Progenitor cell of endocrine pancreas (in vitro differentiated cells): ENCODE measurements around the gene TMEM120B. TPM values are rescaled to one million over a fixed set of nuclear protein-coding genes. Genes with fewer than 3 reads are reported as not detected.
"Not testable (repeated sequence)": the region's sequence is repeated elsewhere in the genome, so short reads cannot be mapped to it uniquely, and the experiment has no call there.

ENCODE experiments used
- DNase-seq: peaks from one replicate; pipeline ENCODE4 v3.0.0; 2021; ENCODE audit warnings: low spot score; ENCODE audit not compliant: unreplicated experiment
- H3K27ac Mint-ChIP-seq: 2 replicates; pipeline ENCODE4 v1.8.0; 2021; ENCODE audit warnings: mild to moderate bottlenecking, moderate library complexity, mixed read lengths
- H3K27me3 Mint-ChIP-seq: 2 replicates; pipeline ENCODE4 v1.8.0; 2021; ENCODE audit warnings: mixed read lengths
- H3K36me3 Mint-ChIP-seq: 2 replicates; pipeline ENCODE4 v1.8.0; 2022; ENCODE audit warnings: mixed read lengths; ENCODE audit not compliant: insufficient read depth
- H3K4me1 Mint-ChIP-seq: 2 replicates; pipeline ENCODE4 v1.8.0; 2021; ENCODE audit warnings: low read depth, mixed read lengths
- H3K4me3 Mint-ChIP-seq: 2 replicates; pipeline ENCODE4 v1.8.0; 2021; ENCODE audit warnings: low read depth, mild to moderate bottlenecking, moderate library complexity, mixed read lengths
- H3K9me3 Mint-ChIP-seq: 2 replicates; pipeline ENCODE4 v1.8.0; 2021; ENCODE audit warnings: low read depth, mixed read lengths
- total RNA-seq: library from RNA; stranded (reverse); gene quantifications from 2 replicates; pipeline ENCODE4 v1.2.1, GENCODE V29; 2021
- TF ChIP-seq, protein P1 (sequence below): fragments of 200-600 bp; sonication (generic); IDR thresholded peaks from one replicate; pipeline ENCODE4 v1.5.0; 2021; ENCODE audit warnings: antibody characterized with exemption, mild to moderate bottlenecking; ENCODE audit not compliant: unreplicated experiment

Gene TMEM120B
- total RNA-seq, 1 donor from 2014 or later, result 16.1 TPM

DNA sequence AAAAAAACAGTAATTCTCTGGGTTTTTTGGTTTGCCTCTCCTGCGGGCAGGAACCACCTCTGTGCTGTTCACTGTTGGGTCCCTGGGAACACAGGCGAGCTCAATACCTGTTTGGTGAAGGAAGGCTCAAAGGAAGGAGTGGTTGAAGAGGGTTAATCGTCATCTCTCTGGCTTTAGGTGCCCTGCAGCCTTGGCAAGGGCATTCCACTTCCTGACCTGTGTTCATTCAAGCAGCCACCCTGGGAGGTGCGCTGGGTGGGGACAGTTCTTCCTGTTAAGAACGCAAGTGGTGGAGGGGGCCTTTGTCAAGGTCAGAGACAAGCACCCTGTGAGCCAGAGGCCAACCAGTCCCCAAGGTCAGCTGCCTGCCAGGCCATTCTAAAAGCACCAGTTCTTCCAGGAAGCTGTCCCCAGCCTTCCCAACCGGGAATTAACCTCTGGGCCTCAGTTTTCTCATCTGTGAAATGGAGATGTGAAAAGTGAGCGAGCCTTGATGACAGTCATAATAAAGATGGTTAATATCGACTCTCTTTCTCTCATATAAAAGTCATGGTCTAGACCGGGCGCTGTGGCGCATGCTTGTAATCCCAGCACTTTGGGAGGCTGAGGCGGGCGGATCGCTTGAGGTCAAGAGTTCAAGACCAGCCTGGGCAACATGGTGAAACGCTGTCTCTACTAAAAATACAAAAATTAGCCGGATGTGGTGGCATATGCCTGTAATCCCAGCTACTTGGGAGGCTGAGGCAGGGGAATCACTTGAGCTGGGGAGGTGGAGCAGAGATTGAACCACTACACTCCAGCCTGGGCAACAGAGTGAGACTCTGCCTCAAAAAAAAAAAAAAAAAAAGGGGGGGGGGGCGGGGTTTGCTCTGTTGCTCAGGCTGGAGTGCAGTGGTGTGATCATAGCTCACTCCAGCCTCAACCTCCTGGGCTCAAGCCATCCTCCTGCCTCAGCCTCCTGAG is 74.8 kb downstream of the TMEM120B start:
- H3K36me3 Mint-ChIP-seq, result no peaks in the 10 kb centered on the region
- peaks cover 4% of the 10 kb centered on the region for H3K27me3 Mint-ChIP-seq
- H3K4me1 Mint-ChIP-seq, result peaks cover under 1% of the 10 kb centered on the region
- DNase-seq, result no peak
- H3K4me3 Mint-ChIP-seq, result no peak overlapping the region
- TF ChIP-seq, protein P1, sequence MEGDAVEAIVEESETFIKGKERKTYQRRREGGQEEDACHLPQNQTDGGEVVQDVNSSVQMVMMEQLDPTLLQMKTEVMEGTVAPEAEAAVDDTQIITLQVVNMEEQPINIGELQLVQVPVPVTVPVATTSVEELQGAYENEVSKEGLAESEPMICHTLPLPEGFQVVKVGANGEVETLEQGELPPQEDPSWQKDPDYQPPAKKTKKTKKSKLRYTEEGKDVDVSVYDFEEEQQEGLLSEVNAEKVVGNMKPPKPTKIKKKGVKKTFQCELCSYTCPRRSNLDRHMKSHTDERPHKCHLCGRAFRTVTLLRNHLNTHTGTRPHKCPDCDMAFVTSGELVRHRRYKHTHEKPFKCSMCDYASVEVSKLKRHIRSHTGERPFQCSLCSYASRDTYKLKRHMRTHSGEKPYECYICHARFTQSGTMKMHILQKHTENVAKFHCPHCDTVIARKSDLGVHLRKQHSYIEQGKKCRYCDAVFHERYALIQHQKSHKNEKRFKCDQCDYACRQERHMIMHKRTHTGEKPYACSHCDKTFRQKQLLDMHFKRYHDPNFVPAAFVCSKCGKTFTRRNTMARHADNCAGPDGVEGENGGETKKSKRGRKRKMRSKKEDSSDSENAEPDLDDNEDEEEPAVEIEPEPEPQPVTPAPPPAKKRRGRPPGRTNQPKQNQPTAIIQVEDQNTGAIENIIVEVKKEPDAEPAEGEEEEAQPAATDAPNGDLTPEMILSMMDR, result no peak
- H3K27ac Mint-ChIP-seq, result no peak overlapping the region
- H3K9me3 Mint-ChIP-seq, result no peaks in the 10 kb centered on the region

DNA sequence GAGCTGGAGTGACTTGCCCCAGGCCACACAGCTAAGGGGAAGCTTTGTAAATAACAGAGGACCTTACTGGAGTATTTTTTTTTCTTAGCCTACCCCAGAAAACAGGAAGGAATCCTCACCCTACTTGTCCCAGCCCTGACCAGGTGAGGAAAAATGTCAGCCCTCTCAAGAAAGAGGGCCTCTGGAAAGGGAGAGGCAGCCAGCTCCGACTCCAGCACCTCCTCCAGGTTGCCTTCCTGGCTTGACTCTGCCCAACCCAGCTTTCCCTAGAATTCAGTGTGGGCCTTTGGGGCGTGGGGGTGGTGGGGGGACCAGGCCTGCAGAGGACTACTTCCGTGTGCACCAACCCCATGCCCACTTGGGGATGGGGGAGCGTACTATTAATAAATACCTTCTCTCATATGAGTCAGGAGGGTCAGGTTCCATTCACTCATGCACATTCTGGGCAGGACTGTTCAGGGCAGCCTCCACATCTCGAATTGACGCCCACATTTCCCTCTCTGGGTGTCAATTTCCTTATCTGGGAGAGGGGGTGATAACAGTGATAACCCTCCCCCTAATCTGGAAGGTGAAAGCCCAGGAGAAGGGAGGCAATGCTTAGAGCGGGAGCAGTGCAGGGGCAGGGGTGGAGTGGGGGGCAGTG is 75.7 kb downstream of the TMEM120B start:
- H3K4me1 Mint-ChIP-seq, result peaks cover 4% of the 10 kb centered on the region
- no peaks in the 10 kb centered on the region for H3K36me3 Mint-ChIP-seq
- no peak overlapping the region for H3K27ac Mint-ChIP-seq
- H3K4me3 Mint-ChIP-seq, result no peak overlapping the region
- no peak for DNase-seq
- TF ChIP-seq, protein P1, result no peak
- no peaks in the 10 kb centered on the region for H3K9me3 Mint-ChIP-seq
- peaks cover 6% of the 10 kb centered on the region for H3K27me3 Mint-ChIP-seq

DNA sequence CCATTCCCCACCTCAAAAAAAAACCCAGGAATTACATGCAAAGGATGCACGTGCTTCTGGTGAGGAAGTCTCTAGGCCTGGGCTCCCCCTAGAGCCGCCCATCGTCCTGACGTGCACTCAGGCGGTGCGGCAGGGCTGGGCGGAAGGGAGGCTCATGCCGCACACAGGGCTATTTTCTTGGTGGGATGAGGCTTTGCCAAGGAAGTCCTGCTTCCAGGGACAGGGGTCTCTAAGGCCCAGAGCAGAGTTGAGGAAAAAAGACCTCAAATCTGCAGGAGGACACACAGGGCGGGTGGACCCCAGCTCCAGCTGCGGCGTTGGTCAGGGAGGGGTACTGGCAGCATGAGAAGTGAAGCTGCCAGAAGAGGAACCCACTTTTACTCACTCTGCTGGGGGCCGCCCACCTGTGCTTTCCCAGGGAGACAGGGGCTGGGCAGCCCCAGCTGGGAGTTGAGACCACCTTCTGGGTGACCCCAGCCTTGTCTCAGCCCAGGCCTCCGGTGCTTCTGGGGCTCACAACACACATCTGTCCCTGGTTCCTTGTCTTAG is 76.8 kb downstream of the TMEM120B start:
- Mint-ChIP-seq H3K36me3 (no peaks in the 10 kb centered on the region), H3K4me3 (no peak overlapping the region), H3K4me1 (peaks cover 5% of the 10 kb centered on the region), H3K9me3 (no peaks in the 10 kb centered on the region), H3K27me3 (peaks cover 6% of the 10 kb centered on the region), H3K27ac (no peak overlapping the region)
- TF ChIP-seq, protein P1, result no peak
- DNase-seq, result no peak

DNA sequence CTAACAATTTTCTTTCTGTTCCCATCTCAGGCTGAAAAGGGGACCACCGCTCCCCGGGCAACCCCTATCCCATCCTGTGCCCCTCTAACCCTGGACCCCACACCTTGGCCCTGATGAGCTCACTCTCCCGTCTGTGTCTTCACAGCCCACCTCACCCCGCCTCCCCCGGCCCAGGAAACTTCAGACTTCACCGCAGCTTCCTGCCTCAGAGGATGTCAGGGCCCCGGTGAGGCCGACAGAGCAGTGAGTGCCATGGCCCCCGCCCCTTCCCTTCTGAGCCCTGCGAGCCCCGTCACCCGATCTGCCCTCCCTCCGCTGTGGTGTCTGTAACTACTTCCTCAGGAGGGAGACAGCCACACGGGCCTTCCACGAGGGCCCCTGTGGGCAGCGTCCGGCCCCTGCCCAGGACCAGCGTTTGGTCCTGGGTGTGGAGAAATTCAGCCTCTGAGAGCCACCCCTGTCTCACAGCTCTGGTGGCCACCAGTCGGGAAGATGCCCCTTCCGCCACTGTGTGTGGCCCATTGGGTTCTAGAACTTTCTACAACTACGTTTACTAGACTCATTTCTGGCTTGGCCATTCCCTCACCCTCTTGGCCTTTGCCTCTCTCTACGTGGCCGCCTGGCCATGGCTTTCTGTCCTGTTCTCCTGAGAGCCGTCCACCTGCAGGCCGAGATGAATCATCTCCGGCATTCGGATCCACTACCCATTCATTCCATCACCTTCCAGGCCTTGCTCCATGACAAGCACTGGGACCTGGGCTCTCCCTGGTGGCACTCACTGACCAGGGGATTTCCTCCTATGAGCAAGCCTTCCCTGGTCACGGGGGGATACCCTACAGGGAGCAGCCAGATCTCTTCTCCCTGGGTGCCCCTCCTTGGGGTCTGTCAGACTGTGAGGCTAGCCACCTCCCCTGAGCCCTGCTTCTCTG is 77.5 kb downstream of the TMEM120B start:
- H3K36me3 Mint-ChIP-seq, result peaks cover 1% of the 10 kb centered on the region
- peaks cover 6% of the 10 kb centered on the region for H3K27me3 Mint-ChIP-seq
- DNase-seq, result no peak
- H3K4me3 Mint-ChIP-seq, result no peak overlapping the region
- H3K27ac Mint-ChIP-seq, result peak overlapping the region; percentile 45
- TF ChIP-seq, protein P1, result no peak
- H3K4me1 Mint-ChIP-seq, result peaks cover 12% of the 10 kb centered on the region
- no peaks in the 10 kb centered on the region for H3K9me3 Mint-ChIP-seq

DNA sequence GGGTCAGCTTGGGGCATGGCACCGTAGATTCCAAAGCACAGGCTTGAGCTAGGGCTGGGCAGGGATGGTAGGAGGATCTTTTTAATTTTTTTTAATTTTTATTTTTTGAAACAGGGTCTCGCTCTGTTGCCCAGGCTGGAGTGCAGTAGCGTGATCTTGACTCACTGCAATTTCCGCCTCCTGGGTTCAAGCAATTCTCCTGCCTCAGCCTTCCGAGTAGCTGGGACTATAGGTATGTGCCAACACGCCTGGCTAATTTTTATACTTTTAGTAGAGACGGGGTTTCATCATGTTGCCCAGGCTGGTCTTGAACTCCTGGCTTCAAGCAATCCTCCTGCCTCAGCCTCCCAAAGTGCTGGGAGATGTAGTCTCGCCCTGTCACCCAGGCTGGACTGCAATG is 78.2 kb downstream of the TMEM120B start:
- H3K27me3 Mint-ChIP-seq, H3K4me3 Mint-ChIP-seq, DNase-seq, H3K36me3 Mint-ChIP-seq, H3K9me3 Mint-ChIP-seq: not testable (repeated sequence)
- Mint-ChIP-seq H3K27ac (peak overlapping the region; percentile 45), H3K4me1 (peaks cover 15% of the 10 kb centered on the region)
